Thoracic aorta (tissue), 2 donors: ENCODE data around the gene ASXL2. TPM values are rescaled to one million over a fixed set of nuclear protein-coding genes. Genes with fewer than 3 reads are reported as not detected.

Experiments used
- ATAC-seq: fragments of 150-250 bp; one replicate; pipeline ENCODE4 v1.8.0; 2017; ENCODE audit warnings: low read depth; ENCODE audit not compliant: insufficient number of reproducible peaks, low FRiP score
- DNase-seq: peaks from one replicate; pipeline ENCODE4 v3.0.0-alpha.2; 2020; ENCODE audit warnings: low spot score
- H3K27ac ChIP-seq, 2 donors: fragments of 200-600 bp; sonication (generic); 1 replicate in 1 of 2; 2 replicates in 1 of 2; pipeline ENCODE4 v1.5.1; 2016; ENCODE audit warnings: mild to moderate bottlenecking in 2 of 2, moderate library complexity in 2 of 2
- H3K27me3 ChIP-seq: fragments of 200-600 bp; sonication (generic); replicated peaks from 2 replicates; pipeline ENCODE4 v1.6.0; 2016; ENCODE audit warnings: mild to moderate bottlenecking; ENCODE audit not compliant: insufficient read depth
- H3K36me3 ChIP-seq: fragments of 200-600 bp; sonication (generic); one replicate; pipeline ENCODE4 v1.5.1; 2016
- H3K4me1 ChIP-seq, 2 donors: fragments of 200-600 bp; sonication (generic); 1 replicate in 1 of 2; 2 replicates in 1 of 2; pipeline versions ENCODE4 v1.5.1 to v1.6.0; 2016; ENCODE audit warnings: low read depth in 2 of 2, mild to moderate bottlenecking in 1 of 2; ENCODE audit not compliant: control insufficient read depth in 1 of 2
- H3K4me3 ChIP-seq: fragments of 200-600 bp; sonication (generic); 2 replicates; pipeline ENCODE4 v1.5.1; 2016; ENCODE audit warnings: mild to moderate bottlenecking
- H3K9me3 ChIP-seq: fragments of 200-600 bp; sonication (generic); 2 replicates; pipeline ENCODE4 v1.5.1; 2016
- total RNA-seq, 2 donors: library from RNA; depleted of rRNA; stranded (reverse); fragments of >200 nt; gene quantifications; one replicate each; pipeline versions ENCODE4 v1.1.0 to v1.2.3, GENCODE V29; 2016
- TF ChIP-seq, protein P1 (sequence below): fragments of 200-600 bp; sonication (generic); IDR thresholded peaks from one replicate; pipeline ENCODE4 v1.5.1; 2019; ENCODE audit warnings: antibody characterized with exemption

Gene ASXL2
- total RNA-seq, 2 donors from 2014 or later: 14.5 to 15.6 TPM

DNA sequence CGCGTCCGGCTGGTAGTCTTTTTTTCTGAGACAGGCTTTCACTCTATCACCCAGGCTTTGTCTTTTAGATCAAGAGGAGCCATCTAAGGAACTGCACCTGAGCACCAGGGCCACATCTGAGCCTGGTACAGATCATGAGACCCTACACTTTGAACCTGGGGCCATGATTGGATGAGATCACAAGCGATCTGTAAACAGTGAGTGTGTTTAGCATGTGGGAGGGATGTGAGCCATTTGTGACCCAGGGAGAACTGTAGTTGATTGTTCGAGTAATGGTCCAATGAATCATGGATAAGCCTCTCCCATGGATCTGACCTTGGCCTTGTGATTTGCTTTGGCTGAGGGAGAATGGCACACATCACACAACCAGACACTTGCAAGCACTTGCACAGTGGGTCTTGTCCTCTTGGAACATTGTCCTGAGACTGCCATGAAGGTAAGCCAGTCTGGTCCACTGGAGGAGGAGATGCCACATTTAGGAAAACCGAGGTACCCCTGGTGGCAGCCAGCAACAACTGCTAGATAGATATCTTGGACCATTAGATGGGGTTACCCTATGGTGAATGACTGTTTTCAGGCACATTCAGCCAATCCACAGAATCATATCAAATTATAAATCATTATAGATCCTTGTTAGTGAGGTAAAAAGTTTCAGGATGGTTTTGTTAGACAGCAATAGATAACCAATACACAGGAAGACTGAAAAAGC, 185.4 kb downstream of the ASXL2 start:
- DNase-seq (no peak), ATAC-seq (no peak)
- Histone ChIP-seq H3K9me3 (no peaks in the 10 kb centered on the region), H3K27ac (no peak overlapping the region), H3K4me3 (no peak overlapping the region), H3K27me3 (no peaks in the 10 kb centered on the region), H3K36me3 (no peaks in the 10 kb centered on the region), H3K4me1 (no peaks in the 10 kb centered on the region)
- TF ChIP-seq, protein P1, sequence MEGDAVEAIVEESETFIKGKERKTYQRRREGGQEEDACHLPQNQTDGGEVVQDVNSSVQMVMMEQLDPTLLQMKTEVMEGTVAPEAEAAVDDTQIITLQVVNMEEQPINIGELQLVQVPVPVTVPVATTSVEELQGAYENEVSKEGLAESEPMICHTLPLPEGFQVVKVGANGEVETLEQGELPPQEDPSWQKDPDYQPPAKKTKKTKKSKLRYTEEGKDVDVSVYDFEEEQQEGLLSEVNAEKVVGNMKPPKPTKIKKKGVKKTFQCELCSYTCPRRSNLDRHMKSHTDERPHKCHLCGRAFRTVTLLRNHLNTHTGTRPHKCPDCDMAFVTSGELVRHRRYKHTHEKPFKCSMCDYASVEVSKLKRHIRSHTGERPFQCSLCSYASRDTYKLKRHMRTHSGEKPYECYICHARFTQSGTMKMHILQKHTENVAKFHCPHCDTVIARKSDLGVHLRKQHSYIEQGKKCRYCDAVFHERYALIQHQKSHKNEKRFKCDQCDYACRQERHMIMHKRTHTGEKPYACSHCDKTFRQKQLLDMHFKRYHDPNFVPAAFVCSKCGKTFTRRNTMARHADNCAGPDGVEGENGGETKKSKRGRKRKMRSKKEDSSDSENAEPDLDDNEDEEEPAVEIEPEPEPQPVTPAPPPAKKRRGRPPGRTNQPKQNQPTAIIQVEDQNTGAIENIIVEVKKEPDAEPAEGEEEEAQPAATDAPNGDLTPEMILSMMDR: no peak

- TF ChIP-seq, protein P1: no peak
- Histone ChIP-seq H3K9me3 (no peaks in the 10 kb centered on the region), H3K4me3 (no peak overlapping the region), H3K27ac (no peak overlapping the region), H3K27me3 (no peaks in the 10 kb centered on the region), H3K36me3 (no peaks in the 10 kb centered on the region), H3K4me1 (no peaks in the 10 kb centered on the region)
- ATAC-seq (no peak), DNase-seq (no peak)
These were observed 186.1 kb downstream of the ASXL2 start for GRCh38 chr2:25692143-25692542.

DNA sequence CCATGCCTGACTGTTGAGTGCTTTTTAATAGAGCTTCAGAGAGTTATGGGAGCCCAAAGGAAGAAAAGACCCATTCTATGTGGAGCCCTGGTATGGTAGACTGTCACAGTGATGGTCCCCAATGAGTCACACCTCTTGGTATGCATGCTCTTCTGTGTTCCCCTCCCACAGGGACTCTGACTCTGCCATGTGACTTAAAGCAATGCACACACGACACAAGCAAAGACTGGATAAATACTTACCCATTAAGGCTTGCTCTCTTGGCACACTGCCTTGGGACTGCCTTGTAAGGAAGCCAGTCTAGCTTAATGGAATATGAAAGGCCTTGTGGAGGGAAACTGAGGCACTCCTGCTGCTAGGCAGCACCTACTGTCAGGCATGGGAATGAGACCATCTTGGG, 188.2 kb downstream of the ASXL2 start:
- no peak for ATAC-seq
- Histone ChIP-seq H3K27ac (no peak overlapping the region), H3K27me3 (no peaks in the 10 kb centered on the region), H3K4me1 (no peaks in the 10 kb centered on the region), H3K9me3 (no peaks in the 10 kb centered on the region), H3K4me3 (no peak overlapping the region), H3K36me3 (no peaks in the 10 kb centered on the region)
- no peak for DNase-seq
- TF ChIP-seq, protein P1: no peak

GRCh38 chr2:25688236-25688635, 190.1 kb downstream of the ASXL2 start:
- ATAC-seq: no peak
- TF ChIP-seq, protein P1: no peak
- no peaks in the 10 kb centered on the region for H3K36me3 ChIP-seq
- no peaks in the 10 kb centered on the region for H3K27me3 ChIP-seq
- no peak for DNase-seq
- no peaks in the 10 kb centered on the region for H3K9me3 ChIP-seq
- no peaks in the 10 kb centered on the region for H3K4me1 ChIP-seq
- H3K27ac ChIP-seq: no peak overlapping the region
- no peak overlapping the region for H3K4me3 ChIP-seq

GRCh38 chr2:25685741-25686140, 192.5 kb downstream of the ASXL2 start:
- H3K36me3 ChIP-seq: no peaks in the 10 kb centered on the region
- no peak overlapping the region for H3K4me3 ChIP-seq
- H3K27me3 ChIP-seq: no peaks in the 10 kb centered on the region
- no peak overlapping the region for H3K27ac ChIP-seq
- no peaks in the 10 kb centered on the region for H3K9me3 ChIP-seq
- TF ChIP-seq, protein P1: no peak
- ATAC-seq (no peak), DNase-seq (no peak)
- no peaks in the 10 kb centered on the region for H3K4me1 ChIP-seq
